HG03520 (cell line): Measurements from ENCODE around the gene SUSD1.
"Not testable (repeated sequence)": the region's sequence is repeated elsewhere in the genome, so short reads cannot be mapped to it uniquely, and the experiment has no call there.

Experiments
- ATAC-seq: cut with Tn5 transposase; IDR thresholded peaks from one replicate; pipeline ENCODE4 v1.9.1; 2021; ENCODE audit warnings: mild to moderate bottlenecking, moderate library complexity; ENCODE audit not compliant: unreplicated experiment

Gene SUSD1

DNA sequence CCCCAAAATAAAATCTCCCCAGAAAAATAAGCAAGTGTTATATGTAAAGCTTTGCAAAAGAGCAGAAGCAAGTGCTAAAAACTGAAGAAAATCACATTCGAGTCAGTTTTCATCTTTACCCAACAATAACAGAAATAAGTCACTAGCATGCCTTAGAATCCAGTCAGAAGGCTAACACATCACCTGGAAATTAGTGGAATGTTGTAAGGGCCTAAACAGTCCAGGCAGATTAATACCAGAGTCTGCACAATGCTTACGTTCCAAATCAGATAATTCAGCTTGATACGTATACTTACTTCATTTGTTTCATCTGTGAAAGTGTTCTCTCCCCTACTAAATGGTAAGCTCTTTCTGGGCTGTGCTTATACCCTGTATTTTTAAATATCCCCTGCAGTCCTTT is 42.7 kb downstream of the SUSD1 start:
- no peak for ATAC-seq

DNA sequence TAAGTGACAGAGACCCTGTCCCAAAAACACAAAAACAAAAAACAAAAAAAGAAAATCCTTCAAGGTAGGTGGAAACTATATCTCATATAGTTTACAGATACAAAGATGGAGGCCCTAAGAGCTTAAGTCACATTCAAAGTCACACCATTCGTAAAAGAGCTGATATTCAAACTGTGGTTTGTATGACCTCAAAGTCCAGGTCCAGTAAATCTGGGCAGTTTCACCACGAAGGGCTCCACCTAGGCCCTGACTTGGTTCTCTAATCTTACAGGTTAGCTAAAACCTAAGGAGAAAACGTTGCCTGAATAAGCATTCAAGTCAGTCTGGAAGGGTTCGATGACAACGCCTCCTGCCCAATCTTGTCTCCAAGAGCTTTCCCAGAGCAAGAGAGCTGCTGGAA is 44.1 kb downstream of the SUSD1 start:
- ATAC-seq = no peak

DNA sequence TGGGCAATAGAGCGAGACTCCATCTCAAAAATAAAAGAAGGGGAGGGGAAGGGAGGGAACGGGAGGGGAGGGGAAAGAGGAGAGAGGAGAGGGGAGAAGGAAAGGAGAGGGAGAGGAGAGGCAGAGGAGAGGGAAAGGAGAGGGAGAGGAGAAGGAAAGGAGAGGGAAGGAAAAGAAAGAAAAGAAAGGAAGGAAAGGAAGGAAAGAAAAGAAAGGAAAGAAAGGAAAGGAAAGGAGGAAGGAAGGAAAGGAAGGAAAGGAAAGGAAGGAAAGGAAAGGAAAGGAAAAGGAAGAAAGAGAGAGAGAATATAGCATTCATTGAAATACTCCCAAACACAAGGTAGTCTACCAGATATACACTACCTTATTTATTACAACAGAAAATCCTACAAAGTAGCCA is 44.8 kb downstream of the SUSD1 start:
- ATAC-seq = no peak

DNA sequence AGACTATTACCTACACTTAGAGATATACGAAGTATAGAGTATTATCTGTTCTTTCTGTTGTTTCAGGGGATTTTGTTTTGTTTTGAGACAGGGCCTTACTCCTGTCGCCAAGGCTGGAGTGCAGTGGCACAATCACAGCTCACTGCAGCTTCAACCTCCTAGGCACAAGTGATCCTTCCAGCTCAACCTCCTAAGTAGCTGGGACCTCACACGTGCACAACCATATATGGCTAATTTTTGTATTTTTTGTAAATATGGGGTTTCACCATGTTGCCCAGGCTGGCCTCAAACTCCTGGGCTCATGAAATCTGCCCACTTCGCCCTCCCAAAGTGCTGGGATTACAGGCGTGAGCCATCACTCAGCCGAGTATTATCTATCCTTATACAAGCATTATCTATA is 45.9 kb downstream of the SUSD1 start:
- ATAC-seq = no peak

DNA sequence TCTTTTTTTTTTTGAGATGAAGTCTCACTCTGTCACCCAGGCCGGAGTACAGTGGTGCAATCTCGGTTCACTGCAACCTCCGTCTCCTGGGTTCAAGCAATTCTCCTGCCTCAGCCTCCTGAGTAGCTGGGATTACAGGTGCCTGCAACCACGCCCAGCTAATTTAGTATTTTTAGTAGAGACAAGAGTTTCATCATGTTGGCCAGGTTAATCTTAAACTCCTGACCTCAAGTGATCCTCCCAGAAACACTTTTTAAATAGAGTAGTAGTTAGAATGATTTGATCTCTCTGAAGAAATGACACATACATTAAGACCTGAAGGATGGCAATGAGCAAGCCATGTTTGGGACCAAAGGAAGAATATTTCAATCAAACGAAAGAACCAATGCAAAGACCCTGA is 46.7 kb downstream of the SUSD1 start:
- not testable (repeated sequence) for ATAC-seq

DNA sequence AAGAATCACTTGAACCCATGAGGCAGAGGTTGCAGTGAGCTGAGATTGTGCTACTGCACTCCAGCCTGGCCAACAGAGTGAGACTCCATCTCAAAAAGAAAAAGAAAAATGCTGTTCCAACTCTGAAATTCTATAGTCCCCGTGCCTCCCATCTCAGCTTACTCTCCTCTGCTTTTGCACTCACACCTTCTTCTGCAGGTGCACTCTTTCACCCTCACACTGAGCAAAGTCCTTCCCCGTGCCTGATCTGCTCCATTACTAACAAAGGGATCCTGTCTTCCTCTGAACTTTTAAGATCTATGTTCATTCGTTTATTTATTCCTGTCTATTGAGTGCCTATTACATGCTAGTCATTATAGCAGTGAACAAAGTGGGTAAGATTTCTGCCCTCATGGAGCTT is 47.8 kb downstream of the SUSD1 start:
- no peak for ATAC-seq

DNA sequence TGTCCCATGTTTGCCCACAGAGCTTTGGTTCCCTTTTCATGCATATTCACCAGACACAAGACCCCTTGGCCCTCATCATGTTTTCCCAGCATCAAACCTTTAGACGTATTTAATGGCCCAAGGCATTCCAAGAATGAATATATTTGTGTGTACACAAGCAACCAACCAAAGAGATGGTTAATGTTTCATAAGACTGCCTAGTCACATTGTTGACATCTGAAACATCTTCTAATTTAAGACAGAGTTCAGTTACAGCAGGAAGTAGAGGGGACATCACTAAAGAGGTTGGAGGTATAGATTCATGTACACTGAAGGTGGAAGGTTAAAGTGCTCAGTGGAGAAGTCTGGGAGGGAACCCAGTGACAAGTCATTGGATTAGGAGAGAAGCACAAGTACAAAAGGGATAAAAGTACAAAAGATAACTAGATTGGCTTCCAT is 49.1 kb downstream of the SUSD1 start:
- no peak for ATAC-seq

DNA sequence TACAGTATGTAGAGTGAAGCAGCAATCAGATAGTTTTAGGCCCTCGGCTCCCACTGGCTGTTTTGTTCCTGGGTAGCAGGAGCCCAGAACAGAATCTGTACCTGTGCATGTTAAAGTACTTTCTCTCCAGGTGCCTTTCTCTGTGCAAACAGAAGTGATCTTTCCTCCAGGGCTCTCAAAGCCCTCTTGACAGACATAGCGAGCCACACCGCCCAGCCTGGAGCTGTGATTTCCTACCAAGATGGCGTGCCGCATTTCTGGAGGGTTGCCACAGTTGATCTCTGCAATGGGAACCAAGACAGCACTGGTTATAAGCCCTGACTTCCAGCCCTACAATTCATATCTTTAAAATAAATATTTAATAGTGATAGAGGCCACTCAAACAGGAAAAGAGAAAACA is 50.9 kb downstream of the SUSD1 start:
- no peak for ATAC-seq

DNA sequence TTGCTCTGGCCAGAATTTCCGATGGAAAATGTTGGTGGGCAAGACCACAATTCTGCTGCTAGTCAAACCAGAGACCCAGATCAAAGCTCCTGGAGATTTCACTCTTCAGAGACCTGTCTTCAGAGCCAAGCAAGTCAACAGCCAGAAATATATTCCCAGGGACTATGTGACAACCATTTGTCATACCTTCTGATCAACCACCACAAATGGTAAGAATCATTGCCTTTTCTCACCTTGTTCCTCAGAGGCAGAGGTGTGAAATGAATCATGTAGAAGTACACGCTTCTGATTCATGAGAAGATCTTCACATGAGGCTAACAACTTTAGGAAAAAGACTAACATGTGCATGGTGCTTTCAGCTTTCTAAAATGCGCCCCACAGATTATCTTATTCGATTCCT is 53.5 kb downstream of the SUSD1 start:
- ATAC-seq = no peak

DNA sequence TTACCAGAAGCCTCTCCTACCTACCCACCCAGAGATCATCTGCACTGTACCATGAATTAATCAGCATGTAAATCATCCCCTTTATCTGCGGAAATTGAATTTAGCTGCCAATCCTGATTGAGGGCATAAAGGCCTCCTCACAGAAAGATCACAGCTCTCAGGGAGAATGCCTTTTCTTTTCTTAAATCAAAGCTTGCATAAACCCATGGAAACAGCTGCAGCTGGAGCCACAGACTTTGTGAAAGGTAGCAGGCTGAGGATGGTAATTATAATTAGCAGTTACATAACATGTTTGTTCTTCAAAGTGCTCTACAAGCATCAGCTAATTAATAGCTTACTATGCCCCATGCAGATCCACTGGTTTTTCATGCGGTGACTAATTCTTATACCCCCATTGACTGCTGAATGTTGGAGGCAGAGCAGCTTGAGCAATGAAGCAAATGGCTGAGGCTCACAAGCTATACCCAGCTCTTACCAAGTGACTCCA is 54.6 kb downstream of the SUSD1 start:
- no peak for ATAC-seq

DNA sequence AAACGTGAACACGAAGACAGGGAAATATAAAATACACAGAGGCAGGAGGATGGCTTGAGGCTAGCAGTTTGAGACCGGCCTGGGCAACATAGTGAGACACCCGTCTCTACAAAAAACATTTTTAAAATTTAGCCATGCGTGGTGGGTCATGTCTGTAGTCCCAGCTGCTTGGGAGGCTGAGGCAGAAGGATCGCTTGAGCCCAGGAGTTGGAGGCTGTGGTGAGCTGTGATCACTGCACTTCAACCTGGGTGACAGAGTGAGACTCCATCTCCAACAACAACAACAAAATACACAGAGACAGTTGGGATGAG is 55.1 kb downstream of the SUSD1 start:
- no peak for ATAC-seq

DNA sequence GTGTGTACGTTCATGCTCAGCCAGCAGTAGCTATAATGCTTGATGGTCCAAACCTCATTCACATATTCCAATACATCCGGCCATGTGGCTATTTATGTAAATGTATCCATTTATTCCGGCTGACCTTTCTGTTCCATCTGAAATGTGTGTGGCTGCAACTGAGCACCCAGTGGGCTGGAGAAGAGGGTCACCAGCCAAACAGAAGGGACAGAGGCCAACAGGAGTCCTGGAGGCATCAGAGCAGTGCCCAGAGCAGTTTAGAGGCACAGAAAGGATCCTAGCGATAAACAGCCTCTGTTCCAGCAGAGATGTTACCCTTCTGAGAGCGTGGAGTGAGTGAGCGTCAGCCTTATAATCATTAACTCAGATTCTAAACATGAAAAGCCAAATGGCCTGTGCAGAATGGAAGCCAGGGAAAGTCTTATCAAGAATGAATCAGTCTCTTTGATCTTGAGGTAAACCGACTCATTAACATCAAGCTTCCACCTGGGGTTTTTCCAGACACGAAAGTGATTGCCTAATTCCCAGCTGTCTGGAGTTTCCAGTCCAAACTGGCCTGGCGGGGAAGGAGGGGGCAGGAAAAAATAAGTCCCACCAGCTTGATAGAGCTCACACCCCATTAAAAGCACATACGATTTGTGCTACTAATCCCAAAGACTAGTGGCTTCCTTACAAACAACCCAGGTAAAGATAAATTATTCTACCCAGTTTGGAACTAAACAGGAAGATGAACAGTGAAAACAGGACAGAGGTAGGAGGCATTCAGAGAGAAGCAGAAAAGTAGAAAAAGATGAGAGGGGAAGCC is 55.7 kb downstream of the SUSD1 start:
- ATAC-seq = no peak

DNA sequence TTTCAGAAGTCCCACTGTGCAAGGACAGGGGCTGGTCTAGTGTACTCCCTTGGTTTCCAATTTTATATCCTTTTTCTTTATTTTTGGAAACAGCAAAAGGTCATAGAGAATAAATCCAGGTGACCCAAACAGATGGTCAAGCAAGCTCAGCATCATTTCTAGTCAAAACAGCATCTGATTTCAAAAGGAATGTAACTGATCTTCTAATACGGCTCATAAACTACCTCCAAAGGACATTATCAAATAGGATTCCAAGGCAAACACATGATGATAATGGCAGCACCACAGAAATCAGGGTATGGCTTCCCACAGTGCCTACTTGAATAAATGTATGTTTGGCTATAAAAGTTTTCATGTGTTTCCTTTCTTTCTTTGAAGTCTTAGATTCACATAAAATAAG is 57.1 kb downstream of the SUSD1 start:
- no peak for ATAC-seq

DNA sequence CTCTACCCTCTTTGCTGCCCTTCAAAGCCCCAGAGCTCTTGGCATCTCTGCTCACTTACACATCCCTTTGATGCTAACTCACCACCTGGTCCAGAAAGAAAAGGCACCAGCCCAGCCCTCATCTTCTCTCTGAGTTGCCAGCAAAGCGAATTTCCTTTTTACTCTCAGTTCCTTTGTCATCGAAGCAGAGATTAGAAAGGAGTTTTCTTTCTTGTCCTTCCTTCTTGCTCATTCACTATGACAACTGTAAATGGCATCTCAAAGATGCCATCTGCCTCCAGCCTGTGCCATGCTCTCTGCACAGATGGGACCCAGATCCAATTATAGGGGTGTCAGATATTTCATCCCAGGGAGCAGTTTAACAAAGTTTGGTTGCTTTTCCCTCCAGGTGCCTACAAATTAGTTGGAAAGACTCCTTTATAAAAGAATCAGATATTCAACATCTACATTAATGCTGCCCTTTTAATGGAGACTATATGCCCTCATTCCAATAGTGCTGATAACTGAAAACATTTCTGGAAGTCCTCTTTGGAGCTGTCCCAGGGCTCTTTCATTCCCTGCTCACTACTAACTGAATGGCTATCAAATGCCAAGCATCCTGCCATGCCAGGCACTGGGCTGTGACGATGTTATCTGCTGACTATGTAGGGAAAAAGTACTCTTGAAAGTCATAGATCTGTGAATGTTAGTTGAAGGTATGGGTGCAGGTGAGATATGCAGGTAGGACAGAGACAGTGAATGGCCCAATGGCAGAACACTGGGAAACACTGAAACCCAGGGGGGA is 58.9 kb downstream of the SUSD1 start:
- ATAC-seq = no peak

DNA sequence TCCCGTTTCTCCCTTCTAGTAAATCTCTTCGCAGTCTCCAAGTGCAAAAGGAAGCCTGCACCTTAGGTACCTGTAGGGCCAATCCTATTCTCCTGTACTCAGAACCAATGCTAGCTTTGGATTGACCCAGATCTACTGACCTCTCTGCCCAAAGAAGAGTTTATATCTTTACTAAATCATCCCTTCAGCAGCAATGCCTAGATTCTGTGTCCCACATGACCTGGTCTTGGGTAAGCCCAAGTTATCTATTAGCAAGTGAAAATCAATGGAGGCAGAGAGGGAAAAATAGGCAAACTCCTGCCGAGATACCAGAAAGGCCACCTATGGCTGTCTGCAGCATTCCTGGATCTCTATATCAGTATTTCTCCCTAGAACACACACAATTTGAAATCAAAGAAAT is 60.0 kb downstream of the SUSD1 start:
- ATAC-seq = no peak

DNA sequence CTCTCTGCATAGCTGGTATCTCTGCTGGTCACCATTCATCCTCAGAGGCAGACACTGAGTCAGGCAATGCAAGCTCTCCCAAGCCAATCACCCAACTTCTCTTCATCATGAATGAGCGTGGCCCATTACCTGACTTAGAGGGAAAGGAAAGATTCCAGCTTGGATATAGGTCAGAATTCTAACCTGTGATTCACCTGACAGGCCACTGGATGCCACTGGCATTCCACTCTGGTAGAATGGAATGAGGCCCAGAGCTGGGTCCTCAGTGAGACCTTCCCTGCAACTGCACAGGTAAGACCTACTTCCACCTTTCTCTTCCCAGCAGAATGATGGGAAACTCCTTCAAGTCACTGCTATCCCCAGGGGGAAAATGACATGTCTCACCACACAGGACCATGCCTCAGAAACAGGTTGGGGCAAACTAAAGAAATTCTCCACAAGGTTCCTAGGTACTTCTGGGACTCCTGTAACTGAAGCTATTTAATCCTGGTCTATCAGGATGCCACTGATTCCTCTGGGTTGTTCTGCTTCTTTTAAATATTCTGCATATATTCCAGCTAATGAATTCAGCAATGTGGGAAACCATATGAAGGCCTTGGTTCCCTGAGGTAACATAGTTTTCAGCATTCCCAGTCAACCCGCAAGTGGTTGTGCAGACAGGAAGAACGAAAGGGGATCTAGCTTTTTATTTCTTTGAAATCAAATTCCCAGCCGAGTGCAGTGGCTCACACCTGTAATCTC is 62.0 kb downstream of the SUSD1 start:
- ATAC-seq = no peak

DNA sequence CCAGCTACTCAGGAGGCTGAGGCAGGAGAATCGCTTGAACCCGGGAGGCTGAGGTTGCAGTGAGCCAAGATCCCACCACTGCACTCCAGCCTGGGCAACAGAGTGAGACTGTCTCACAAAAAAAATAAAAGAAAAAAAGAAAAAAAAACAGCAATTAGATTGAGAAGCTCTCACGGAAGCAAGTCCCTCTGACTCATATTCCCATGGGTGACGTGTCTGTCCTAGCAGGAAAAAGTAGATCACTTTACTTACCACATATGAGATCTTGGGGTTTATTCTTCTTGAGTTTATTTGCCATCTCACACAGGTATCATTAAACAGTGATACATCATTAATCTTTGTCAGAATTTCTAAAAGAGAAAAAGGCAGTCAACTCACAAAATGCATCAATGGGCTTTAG is 62.6 kb downstream of the SUSD1 start:
- ATAC-seq = no peak

DNA sequence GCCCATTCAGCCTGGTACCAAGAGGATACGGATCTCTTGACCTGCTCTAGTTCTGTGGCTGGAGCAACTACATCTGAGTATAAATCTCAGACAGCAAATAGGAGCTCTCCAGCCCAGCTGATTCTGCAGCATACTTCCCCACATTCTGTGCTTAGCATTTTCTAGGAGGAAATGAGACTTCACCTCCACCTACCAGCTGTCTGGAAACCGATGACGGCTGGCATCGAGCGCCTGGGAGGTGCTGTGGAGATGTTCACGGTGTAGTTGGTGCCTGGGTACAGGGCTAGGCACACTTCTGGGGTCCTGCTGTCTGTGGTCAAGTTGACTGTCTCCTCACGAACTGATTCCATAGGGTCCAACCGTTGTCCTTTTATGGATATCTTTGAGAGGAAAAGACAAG is 63.6 kb downstream of the SUSD1 start:
- ATAC-seq = no peak

DNA sequence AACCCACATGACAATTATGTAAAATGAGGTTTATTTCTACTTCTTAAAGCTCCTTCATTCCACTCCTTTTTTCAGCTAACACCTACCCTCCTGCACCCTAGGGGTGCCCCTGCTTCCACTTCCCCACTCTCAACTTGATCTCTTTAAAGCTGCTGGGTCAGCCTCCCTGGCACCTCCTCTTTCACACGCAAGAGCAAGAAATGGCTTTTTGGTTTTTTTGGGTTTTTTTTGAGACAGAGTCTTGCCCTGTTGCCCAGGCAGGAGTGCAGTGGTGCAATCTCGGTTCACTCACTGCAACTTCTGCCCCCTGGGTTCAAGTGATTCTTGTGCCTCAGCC is 64.4 kb downstream of the SUSD1 start:
- ATAC-seq = no peak

DNA sequence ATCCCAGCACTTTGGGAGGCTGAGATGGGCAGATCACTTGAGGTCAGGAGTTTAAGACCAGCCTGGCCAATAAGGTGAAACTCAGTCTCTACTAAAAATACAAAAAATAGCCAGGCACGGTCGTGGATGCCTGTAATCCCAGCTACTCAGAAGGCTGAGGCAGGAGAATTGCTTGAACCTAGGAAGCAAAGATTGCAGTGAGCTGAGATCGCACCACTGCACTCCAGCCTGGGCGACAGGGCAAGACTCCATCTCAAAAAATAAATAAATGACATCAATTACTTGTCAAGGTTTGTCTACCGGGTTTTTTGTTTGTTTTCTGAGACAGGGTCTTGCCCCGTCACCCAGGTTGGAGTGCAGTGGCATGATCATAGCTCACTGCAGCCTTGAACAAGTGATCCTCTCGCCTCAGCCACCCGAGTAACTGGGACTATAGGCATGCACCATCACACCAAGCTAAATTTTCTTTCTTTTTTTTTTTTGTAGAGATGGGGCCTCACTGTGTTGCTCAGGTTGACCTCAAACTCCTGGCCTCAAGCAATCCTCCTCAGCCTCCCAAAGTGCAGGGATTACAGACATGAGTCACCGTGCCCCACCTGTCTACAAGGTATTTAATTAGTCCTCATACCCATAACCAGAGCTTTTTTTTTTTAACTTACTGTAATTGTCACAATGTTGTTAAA is 64.9 kb downstream of the SUSD1 start:
- ATAC-seq = no peak

DNA sequence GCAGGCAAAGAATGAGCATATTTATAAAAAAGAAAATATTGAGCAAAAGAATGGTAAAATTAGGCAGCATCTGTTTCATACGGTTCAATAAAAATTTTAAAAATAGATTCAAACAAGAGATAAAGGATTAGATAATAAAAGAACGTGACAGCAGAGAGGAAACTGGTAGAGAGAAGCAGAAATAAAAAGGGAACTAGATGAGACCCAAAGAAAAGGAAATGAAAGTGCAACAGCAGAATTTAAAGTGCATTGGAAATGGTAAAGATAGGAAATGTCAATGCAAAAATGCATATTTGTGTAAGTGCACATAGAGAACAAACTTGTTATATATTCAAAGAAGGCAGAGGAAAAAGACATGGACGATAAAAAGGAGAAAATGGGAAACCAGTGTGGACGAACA is 70.2 kb downstream of the SUSD1 start:
- ATAC-seq = no peak
